Measurements from ENCODE around the gene FBN1. TPM values are rescaled to one million over a fixed set of nuclear protein-coding genes. Genes with fewer than 3 reads are reported as not detected.

Gene FBN1
- total RNA-seq, 4 donors from 2014 or later: 128 to 325 (median 215) TPM

DNA sequence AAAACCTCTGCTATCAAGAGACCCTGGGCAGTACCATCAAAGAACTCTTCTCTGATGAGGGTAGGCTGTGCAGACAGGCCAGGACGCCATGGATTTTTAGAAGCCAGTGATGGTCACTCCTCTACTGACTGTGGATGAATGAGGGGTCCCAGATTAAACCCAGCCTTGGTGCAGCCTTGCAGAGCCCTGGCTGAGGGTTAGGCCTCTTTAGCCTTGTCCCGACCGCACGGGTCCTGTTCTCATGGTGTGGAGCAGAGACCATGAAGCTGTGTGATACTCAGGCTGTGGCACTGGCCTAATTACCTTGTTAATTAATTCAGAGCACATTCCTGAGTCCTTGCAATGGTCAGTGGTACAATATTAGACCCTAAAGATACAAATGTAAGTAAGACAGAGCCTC is 71.7 kb downstream of the FBN1 start:
- TF ChIP-seq, protein P1, sequence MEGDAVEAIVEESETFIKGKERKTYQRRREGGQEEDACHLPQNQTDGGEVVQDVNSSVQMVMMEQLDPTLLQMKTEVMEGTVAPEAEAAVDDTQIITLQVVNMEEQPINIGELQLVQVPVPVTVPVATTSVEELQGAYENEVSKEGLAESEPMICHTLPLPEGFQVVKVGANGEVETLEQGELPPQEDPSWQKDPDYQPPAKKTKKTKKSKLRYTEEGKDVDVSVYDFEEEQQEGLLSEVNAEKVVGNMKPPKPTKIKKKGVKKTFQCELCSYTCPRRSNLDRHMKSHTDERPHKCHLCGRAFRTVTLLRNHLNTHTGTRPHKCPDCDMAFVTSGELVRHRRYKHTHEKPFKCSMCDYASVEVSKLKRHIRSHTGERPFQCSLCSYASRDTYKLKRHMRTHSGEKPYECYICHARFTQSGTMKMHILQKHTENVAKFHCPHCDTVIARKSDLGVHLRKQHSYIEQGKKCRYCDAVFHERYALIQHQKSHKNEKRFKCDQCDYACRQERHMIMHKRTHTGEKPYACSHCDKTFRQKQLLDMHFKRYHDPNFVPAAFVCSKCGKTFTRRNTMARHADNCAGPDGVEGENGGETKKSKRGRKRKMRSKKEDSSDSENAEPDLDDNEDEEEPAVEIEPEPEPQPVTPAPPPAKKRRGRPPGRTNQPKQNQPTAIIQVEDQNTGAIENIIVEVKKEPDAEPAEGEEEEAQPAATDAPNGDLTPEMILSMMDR (IDR thresholded peaks at IDR 0.05; ENCODE audit: low read depth): no peak

DNA sequence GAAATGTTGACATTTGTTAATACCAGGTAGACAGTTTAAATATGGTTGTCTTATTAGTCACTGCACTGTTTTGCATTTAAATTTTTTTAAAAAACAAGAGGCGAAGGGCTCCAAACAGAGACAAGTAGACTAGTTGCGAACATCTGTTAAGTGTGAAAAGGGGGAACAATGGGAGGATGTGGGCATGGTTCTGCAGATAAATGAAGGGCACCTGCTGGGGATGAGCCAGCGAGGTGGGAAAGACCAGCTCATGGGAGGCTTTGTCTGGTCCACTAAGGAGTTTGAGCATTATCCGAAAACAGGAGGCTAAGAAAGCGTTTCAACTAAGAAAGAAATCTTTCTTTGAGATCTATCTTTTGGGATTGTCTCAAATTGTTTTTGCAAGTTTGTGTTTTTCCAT is 72.7 kb downstream of the FBN1 start:
- TF ChIP-seq, protein P1 (IDR thresholded peaks at IDR 0.05; ENCODE audit: low read depth): no peak

DNA sequence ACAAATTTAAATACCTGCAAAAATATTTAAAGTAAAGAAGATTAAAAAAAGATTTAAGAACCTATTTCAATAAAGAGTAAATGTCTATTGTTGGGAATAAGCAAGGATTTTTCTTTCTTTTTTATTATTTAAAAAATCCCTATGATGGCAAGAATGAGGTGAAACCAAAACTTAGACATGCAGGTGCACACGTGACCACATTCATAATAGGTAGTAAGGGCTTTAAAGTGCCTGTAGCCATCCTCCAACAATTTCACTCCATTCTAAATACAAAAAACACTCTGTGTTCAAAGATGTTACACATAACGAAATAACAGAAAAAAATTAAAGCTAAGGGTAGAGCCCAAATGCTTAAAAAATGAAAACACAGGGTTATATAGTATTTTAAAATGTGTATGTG is 74.0 kb downstream of the FBN1 start:
- TF ChIP-seq, protein P1 (IDR thresholded peaks at IDR 0.05; ENCODE audit: low read depth): no peak

DNA sequence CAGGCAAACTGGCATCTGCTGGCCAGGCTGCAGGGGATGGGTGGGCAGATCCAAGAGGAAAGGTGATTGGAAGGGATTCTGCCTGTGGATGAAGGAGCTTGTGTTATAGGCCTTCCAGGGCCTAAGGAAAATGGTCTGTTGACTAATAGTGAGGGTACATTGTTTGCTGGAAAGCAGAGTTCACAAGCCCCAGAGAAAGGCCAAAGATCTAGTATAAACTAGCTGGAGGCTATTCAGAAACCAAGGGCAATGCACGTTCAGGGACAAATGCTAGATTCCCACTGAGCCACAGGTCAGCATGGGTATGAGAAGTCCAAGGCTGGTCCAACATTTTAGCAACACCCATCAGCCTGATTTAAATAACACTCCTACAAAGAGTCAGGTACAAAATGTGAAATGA is 74.7 kb downstream of the FBN1 start:
- TF ChIP-seq, protein P1 (IDR thresholded peaks at IDR 0.05; ENCODE audit: low read depth): no peak

DNA sequence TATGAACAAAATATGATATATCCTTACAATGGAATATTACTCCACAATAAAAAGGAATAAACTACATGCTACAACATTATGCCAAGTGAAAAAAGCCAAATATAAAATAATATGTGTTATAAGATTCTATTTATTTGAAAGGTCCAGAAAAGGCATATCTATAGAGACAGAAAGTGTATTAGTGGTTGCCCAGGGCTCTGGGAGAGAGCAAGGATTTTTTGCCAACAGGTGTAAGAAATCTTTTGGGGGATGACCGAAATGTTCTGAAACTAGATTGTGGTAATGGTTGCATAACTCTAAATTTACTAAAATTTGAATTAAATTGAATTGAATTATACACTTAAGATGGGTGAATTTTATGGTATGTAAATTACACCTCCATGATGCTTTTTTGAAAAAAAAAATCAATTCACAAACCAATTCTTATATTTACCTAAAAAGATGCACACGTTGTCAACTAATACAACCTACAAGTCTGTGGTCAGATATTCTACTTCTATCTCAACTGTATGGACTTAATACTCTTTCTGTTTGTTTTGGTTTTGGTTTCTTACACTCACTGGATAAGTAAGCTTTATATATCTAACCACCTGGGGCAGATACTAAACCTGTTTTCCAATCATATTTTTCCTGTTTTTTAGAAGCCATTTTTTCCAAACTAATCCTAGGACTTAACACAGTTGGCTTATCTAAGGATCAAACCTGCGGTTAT is 75.8 kb downstream of the FBN1 start:
- TF ChIP-seq, protein P1 (IDR thresholded peaks at IDR 0.05; ENCODE audit: low read depth): no peak

DNA sequence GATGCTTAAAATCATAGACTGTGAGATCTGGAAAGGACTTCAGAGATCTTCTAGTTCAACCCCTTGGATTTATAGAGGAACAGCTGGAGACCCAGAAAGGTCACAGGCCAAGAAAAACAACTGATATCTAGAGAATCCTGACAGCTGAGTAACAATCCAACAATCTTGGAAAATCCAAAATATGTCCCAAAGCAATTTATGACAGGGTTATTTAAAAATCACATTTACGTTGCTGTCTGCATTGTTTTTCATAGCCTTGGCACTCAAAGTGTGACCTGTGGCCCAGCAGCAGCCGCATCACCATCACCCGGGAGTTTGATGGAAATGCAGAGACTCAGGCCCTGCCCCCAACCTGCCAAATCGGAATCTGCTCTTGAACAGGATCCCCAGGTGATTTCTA is 78.8 kb downstream of the FBN1 start:
- TF ChIP-seq, protein P1 (IDR thresholded peaks at IDR 0.05; ENCODE audit: low read depth): no peak

DNA sequence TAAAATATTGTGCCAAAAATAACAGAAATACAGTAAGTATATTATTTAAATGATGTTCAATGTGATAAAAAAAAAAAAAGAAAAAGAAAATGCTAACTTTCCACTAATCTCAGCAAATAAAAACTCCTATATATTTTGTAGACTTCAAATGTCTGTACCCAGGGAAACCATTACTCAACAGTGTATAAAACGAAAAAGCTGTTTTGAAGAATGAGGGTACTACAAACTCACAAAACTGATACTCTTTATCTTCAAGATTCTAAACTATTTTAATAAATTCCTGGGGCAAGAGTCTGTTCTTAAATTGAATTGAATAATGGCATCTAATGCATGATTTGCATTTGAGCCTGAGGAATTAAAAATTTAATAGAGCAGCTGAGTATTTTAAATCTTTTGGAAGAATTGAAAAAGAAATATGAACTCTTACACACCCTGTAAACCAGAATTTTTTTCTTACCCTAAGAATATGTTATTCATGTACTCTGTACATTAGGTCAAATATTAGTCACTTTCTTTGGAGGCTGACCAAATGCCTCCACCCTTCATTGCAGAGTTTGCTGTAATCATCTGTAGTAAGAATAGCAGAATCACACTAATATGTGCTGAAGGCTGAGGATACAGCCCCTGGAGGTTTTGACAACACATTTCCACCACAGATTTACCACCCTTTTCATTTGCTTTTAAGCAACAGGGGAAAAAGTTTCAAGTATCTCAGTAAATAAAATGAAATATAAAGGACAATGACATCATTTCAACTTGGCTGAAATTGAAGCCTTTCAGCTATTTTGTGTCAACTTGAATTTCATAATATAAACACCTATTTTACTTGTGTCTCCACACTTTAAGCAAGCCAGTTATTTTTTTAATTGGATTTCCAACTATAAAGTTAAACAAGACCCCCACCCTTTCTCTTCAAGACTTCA is 79.7 kb downstream of the FBN1 start:
- TF ChIP-seq, protein P1 (IDR thresholded peaks at IDR 0.05; ENCODE audit: low read depth): no peak

All from subcutaneous adipose tissue (tissue), 4 donors.